Endothelial cell of umbilical vein (primary cell): ENCODE data around the gene APOLD1. TPM values are rescaled to one million over a fixed set of nuclear protein-coding genes. Genes with fewer than 3 reads are reported as not detected.
"Not testable (repeated sequence)": the region's sequence is repeated elsewhere in the genome, so short reads cannot be mapped to it uniquely, and the experiment has no call there.

Experiments
- BruUV-seq: library from RNA; stranded (reverse); fragments of 400-500 nt; replicated peaks from 2 replicates; lab custom pipeline; 2021; lab: Mats Ljungman, UMichigan
- CTCF ChIA-PET: fragments of 300-600, 350-600 bp; sonication (Branson Sonifier 250); formaldehyde crosslinking; loops from one replicate; lab custom pipeline; 2021; ENCODE audit warnings: antibody characterized with exemption, inconsistent platforms; lab: Charles Lee
- POLR2A ChIA-PET: fragments of 300-600, 350-600 bp; sonication (Branson Sonifier 250); formaldehyde crosslinking; loops from one replicate; lab custom pipeline; 2021; ENCODE audit warnings: antibody characterized with exemption, inconsistent platforms; lab: Charles Lee
- DNase-seq: peaks from one replicate; pipeline ENCODE4 v3.0.0-alpha.2; 2011; ENCODE audit warnings: low read depth, low spot score
- FAIRE-seq: peaks from 2 replicates; lab custom pipeline; 2011; peaks lifted over from hg19 to GRCh38; lab: Jason Lieb, UNC
- H2AFZ ChIP-seq: 2 replicates; pipeline ENCODE4 v1.6.0; 2012; ENCODE audit warnings: low read depth, low read length, control low read depth, inconsistent platforms
- H3K27ac ChIP-seq: 2 replicates; pipeline ENCODE4 v1.5.1; 2011; ENCODE audit warnings: low read depth, mild to moderate bottlenecking, control low read depth, low read length, moderate library complexity; ENCODE audit not compliant: insufficient read depth
- H3K27me3 ChIP-seq, 2 experiments: 2 replicates each; pipeline versions ENCODE4 v1.6.0 to v1.6.1; 2011; ENCODE audit warnings: low read length in 2 of 2, mixed read lengths in 1 of 2; ENCODE audit not compliant: control insufficient read depth in 2 of 2, insufficient read depth in 2 of 2
- H3K36me3 ChIP-seq, 2 experiments: 2 replicates in 1 of 2; 3 replicates in 1 of 2; pipeline ENCODE4 v1.5.1; 2011; ENCODE audit warnings: low read length in 2 of 2, mild to moderate bottlenecking in 1 of 2, moderate library complexity in 1 of 2; ENCODE audit not compliant: control insufficient read depth in 2 of 2, insufficient read depth in 2 of 2; ENCODE audit errors: extremely low read depth in 1 of 2
- H3K4me1 ChIP-seq: 3 replicates; pipeline ENCODE4 v1.5.1; 2011; ENCODE audit warnings: mild to moderate bottlenecking, low read length; ENCODE audit not compliant: control insufficient read depth, insufficient read depth; ENCODE audit errors: extremely low read depth
- H3K4me2 ChIP-seq: 2 replicates; pipeline ENCODE4 v1.6.1; 2011; ENCODE audit warnings: low read length, control low read depth, mixed read lengths; ENCODE audit not compliant: insufficient read depth
- H3K4me3 ChIP-seq, 3 experiments: fragments of 200-600 bp in 1 of 3; sonication (generic), shearing (Covaris generic) in 1 of 3; replicated peaks in 1 of 3; 2 replicates each; pipeline ENCODE4 v1.5.1; 2011 to 2016; ENCODE audit warnings: control low read depth in 3 of 3, low read length in 3 of 3, mild to moderate bottlenecking in 2 of 3, inconsistent platforms in 1 of 3, low read depth in 1 of 3, moderate library complexity in 1 of 3; ENCODE audit not compliant: insufficient read depth in 1 of 3
- H3K79me2 ChIP-seq: 2 replicates; pipeline ENCODE4 v1.6.0; 2012; ENCODE audit warnings: low read length, inconsistent platforms; ENCODE audit not compliant: control insufficient read depth, insufficient read depth
- H3K9ac ChIP-seq: replicated peaks from 2 replicates; pipeline ENCODE3; 2011; ENCODE audit warnings: low read length, control low read depth; ENCODE audit not compliant: insufficient read depth; ENCODE audit errors: extremely low read depth
- H3K9me1 ChIP-seq: replicated peaks from 3 replicates; pipeline ENCODE4 v1.6.0; 2011; ENCODE audit warnings: mild to moderate bottlenecking, low read length; ENCODE audit not compliant: control insufficient read depth, insufficient read depth; ENCODE audit errors: extremely low read depth
- H3K9me3 ChIP-seq: replicated peaks from 2 replicates; pipeline ENCODE4 v1.5.1; 2012; ENCODE audit warnings: low read length, inconsistent platforms; ENCODE audit not compliant: control insufficient read depth, insufficient read depth
- H4K20me1 ChIP-seq: replicated peaks from 2 replicates; pipeline ENCODE3; 2011; ENCODE audit warnings: mild to moderate bottlenecking, low read length; ENCODE audit not compliant: control insufficient read depth, insufficient read depth; ENCODE audit errors: extremely low read depth
- POLR2AphosphoS5 ChIP-seq: IDR thresholded peaks from 2 replicates; pipeline ENCODE4 v1.6.1; 2012; ENCODE audit warnings: low read depth, mild to moderate bottlenecking, control low read depth, low read length, moderate library complexity; ENCODE audit not compliant: insufficient read depth
- dilution Hi-C: fragments of 300-500 bp; cut with MboI; formaldehyde crosslinking; loops from one replicate; pipeline ENCODE4 v1.15.0; 2019; ENCODE audit warnings: low sequenced_read_pairs; ENCODE audit not compliant: extremely low pct_ligation_motif_present
- intact Hi-C: fragments of 100-400 bp; cut with micrococcal nuclease; formaldehyde crosslinking; loops from one replicate; pipeline ENCODE4 v1.10.0; 2022
- polyA plus RNA-seq, 4 experiments: library from polyadenylated mRNA; depleted of rRNA in 3 of 4; stranded (reverse) in 3 of 4; unstranded in 1 of 4; fragments of >200 nt; gene quantifications; 2 replicates each; pipeline versions ENCODE4 v1.2.1 to v1.2.3, GENCODE V29; 2011 to 2012; ENCODE audit warnings: missing spikeins in 1 of 4
- total RNA-seq: library from RNA; stranded (reverse); gene quantifications from 2 replicates; pipeline ENCODE4 v1.2.3, GENCODE V29; 2021
- TF ChIP-seq, protein P1 (sequence below): IDR thresholded peaks from 2 replicates; pipeline ENCODE4 v1.6.1; 2011; ENCODE audit not compliant: insufficient read depth, insufficient read length
- TF ChIP-seq, protein P2 (sequence below), 2 donors: IDR thresholded peaks; 1 replicate in 1 of 2; 2 replicates in 1 of 2; pipeline ENCODE4 v1.5.1; 2011; ENCODE audit warnings: low read length in 2 of 2, mild to moderate bottlenecking in 2 of 2, moderate library complexity in 2 of 2, control low read depth in 1 of 2, inconsistent platforms in 1 of 2, low read depth in 1 of 2; ENCODE audit not compliant: insufficient read depth in 1 of 2; ENCODE audit errors: extremely low read depth in 1 of 2

APOLD1 gene
- total and polyA plus RNA-seq, 2 donors (not counting 3 experiments of a cell fraction or from before 2014, with no cell fraction given): 3.7 to 6.0 TPM

DNA sequence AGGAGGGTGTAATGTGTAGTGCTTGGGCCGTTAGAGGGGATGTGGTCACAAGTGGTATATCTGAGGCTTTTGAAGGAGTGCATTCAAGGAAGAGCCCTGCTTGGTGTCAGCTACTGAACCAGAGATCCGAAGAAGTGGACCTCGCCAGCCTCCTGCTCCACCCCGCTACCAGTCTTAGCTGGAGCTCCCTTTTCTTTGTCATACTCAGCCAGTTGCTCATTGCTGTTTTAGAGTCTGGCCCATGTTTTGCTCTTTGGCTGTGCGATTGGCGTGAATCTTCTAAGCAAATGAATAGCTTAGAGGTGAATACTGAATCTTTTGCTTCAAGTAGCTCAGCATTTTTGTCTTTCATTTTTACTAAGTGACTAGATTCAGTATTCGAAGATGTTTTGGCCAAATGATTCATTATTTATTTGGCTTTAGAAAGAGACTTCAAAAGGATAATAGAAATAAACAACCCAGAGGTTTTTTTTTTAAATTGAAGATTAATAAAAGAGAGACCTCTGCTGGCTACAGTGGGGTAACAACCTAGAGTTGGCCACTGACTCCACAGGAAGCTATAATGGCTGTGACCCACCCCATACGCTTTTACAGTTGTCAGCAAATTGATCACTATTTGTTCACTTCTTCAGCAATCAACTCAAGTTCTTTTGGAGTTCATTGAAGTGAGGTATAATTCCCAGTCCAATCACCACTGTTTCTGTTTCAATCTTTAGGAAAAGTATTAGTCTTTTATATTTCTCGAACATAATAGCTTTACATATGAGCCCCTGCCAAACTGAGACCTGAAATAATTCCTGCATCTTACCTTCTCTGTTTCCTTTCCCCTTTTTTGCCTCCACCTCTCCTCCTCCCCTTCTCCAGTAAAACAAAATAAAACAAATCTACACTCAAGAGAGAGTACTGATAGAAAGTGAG lies 48.4 kb upstream of the APOLD1 start:
- POLR2A ChIA-PET: interaction anchor here (0.7 to 1.6 kb wide), 3 partner anchors 11 to 78 kb away, joined by 3 to 5 read pairs (median 4); partner anchors contain the start of gene APOLD1
- H2AFZ ChIP-seq: peak overlapping the region; percentile 79
- H3K9me1 ChIP-seq: no peaks in the 10 kb centered on the region
- H3K4me2 ChIP-seq: peak overlapping the region; percentile 17
- DNase-seq (peak; percentile 67), FAIRE-seq (peak; percentile 72)
- H3K27ac ChIP-seq: peak overlapping the region; percentile 39
- CTCF ChIA-PET: interaction anchor here (0.5 to 4.5 kb wide), 58 partner anchors 10 to 1191 kb away, joined by 3 to 159 read pairs (median 5); partner anchors contain the start of genes APOLD1, CREBL2, DUSP16 and GPRC5A
- intact Hi-C loops (loop anchor here (1.0 kb wide), 3 partner anchors 20 to 361 kb away; partner anchors contain the start of gene CDKN1B), dilution Hi-C loops (no loop called here)
- H3K4me1 ChIP-seq: peaks cover 13% of the 10 kb centered on the region
- no TSS peak for BruUV-seq
- no peaks in the 10 kb centered on the region for H3K27me3 ChIP-seq
- peak overlapping the region; percentile 13 for H3K9ac ChIP-seq
- no peaks in the 10 kb centered on the region for H3K9me3 ChIP-seq
- no peaks in the 10 kb centered on the region for H3K36me3 ChIP-seq
- TF ChIP-seq, protein P1, sequence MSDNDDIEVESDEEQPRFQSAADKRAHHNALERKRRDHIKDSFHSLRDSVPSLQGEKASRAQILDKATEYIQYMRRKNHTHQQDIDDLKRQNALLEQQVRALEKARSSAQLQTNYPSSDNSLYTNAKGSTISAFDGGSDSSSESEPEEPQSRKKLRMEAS: no peak
- TF ChIP-seq POLR2AphosphoS5: no peak
- TF ChIP-seq, protein P2, sequence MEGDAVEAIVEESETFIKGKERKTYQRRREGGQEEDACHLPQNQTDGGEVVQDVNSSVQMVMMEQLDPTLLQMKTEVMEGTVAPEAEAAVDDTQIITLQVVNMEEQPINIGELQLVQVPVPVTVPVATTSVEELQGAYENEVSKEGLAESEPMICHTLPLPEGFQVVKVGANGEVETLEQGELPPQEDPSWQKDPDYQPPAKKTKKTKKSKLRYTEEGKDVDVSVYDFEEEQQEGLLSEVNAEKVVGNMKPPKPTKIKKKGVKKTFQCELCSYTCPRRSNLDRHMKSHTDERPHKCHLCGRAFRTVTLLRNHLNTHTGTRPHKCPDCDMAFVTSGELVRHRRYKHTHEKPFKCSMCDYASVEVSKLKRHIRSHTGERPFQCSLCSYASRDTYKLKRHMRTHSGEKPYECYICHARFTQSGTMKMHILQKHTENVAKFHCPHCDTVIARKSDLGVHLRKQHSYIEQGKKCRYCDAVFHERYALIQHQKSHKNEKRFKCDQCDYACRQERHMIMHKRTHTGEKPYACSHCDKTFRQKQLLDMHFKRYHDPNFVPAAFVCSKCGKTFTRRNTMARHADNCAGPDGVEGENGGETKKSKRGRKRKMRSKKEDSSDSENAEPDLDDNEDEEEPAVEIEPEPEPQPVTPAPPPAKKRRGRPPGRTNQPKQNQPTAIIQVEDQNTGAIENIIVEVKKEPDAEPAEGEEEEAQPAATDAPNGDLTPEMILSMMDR (IDR thresholded peaks at IDR 0.05; ENCODE audit: extremely low read depth in 1 of 2, insufficient read depth in 1 of 2, low read depth in 1 of 2, low read length in 2 of 2): peak; percentile 44 to 49
- H3K4me3 ChIP-seq: no peak overlapping the region
- H4K20me1 ChIP-seq: no peaks in the 10 kb centered on the region
- peaks cover 5% of the 10 kb centered on the region for H3K79me2 ChIP-seq

DNA sequence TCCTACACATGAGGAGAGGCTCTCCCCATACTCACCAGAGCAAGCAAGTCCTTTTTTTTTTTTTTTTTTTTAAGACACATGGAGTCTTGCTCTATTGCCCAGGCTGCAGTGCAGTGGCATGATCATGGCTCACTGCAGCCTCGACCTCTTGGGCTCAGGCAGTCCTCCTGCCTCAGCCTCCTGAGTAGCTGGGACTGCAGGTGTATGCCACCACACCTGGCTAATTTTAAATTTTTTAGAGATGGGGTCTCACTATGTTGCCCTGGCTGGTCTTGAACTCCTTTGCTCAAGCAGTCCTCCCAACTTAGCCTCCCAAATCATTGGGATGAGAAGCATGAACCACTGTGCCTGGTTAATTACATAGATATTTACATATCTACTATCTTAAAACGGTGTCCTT lies 47.3 kb upstream of the APOLD1 start:
- CTCF ChIA-PET: interaction anchor here (0.9 to 4.5 kb wide), 18 partner anchors 9 to 1192 kb away, joined by 3 to 159 read pairs (median 7); partner anchors contain the start of genes CREBL2 and GPRC5A
- intact Hi-C loops, POLR2A ChIA-PET, H3K27me3 ChIP-seq, dilution Hi-C loops, H2AFZ ChIP-seq, H3K36me3 ChIP-seq, H3K27ac ChIP-seq, H3K9ac ChIP-seq, H3K9me1 ChIP-seq, H3K79me2 ChIP-seq, H3K4me3 ChIP-seq, H3K4me2 ChIP-seq, H3K9me3 ChIP-seq, BruUV-seq, DNase-seq, H4K20me1 ChIP-seq, FAIRE-seq: not testable (repeated sequence)
- H3K4me1 ChIP-seq: peaks cover 13% of the 10 kb centered on the region
